ENCODE results near the gene YEATS4.

Gene YEATS4

GRCh38 chr12:69425417-69425816, 65.9 kb downstream of the YEATS4 start:
- Histone ChIP-seq H3K9me3 (no peaks in the 10 kb centered on the region), H3K36me3 (no peaks in the 10 kb centered on the region), H3K27ac (no peak overlapping the region), H3K27me3 (no peaks in the 10 kb centered on the region), H3K4me3 (no peak overlapping the region), H3K4me1 (peaks cover 0 to 12% (median 2%) of the 10 kb centered on the region in 4 donors)
- no peak for TF ChIP-seq CTCF (IDR thresholded peaks at IDR 0.05)
- no peak for DNase-seq
- intact Hi-C loops (cut with DNase I; ENCODE audit: low total_unique reads), result no loop called here

- TF ChIP-seq CTCF (IDR thresholded peaks at IDR 0.05), result no peak
- Histone ChIP-seq H3K27me3 (no peaks in the 10 kb centered on the region), H3K36me3 (no peaks in the 10 kb centered on the region), H3K4me3 (no peak overlapping the region), H3K4me1 (peaks cover 0 to 36% (median 13%) of the 10 kb centered on the region in 4 donors), H3K9me3 (no peaks in the 10 kb centered on the region), H3K27ac (peak overlapping the region in 1 of 2 donors; percentile 71)
- intact Hi-C loops (cut with DNase I; ENCODE audit: low total_unique reads), result no loop called here
- DNase-seq, result no peak
Measured at GRCh38 chr12:69428351-69429073, 69.0 kb downstream of the YEATS4 start.

GRCh38 chr12:69430942-69431590, 71.5 kb downstream of the YEATS4 start:
- intact Hi-C loops (cut with DNase I; ENCODE audit: low total_unique reads), result loop anchor here (5.0 kb wide), 1 partner anchor 41 kb away; the partner anchor contains the start of gene FRS2
- no peaks in the 10 kb centered on the region for H3K9me3 ChIP-seq
- peaks cover 0 to 54% (median 27%) of the 10 kb centered on the region in 4 donors for H3K4me1 ChIP-seq
- TF ChIP-seq CTCF (IDR thresholded peaks at IDR 0.05), result no peak
- no peaks in the 10 kb centered on the region for H3K27me3 ChIP-seq
- peak overlapping the region; percentile 69 to 71 for H3K27ac ChIP-seq
- no peaks in the 10 kb centered on the region for H3K36me3 ChIP-seq
- DNase-seq, result no peak
- H3K4me3 ChIP-seq, result peak overlapping the region; percentile 4 to 22

GRCh38 chr12:69431591-69432222, 72.2 kb downstream of the YEATS4 start:
- DNase-seq, result no peak
- no peak for TF ChIP-seq CTCF (IDR thresholded peaks at IDR 0.05)
- H3K4me1 ChIP-seq, result peaks cover 0 to 61% (median 31%) of the 10 kb centered on the region in 4 donors
- no peaks in the 10 kb centered on the region for H3K27me3 ChIP-seq
- peak overlapping the region; percentile 69 to 71 for H3K27ac ChIP-seq
- H3K9me3 ChIP-seq, result no peaks in the 10 kb centered on the region
- H3K36me3 ChIP-seq, result no peaks in the 10 kb centered on the region
- intact Hi-C loops (cut with DNase I; ENCODE audit: low total_unique reads), result loop anchor here (5.0 kb wide), 1 partner anchor 41 kb away; the partner anchor contains the start of gene FRS2
- H3K4me3 ChIP-seq, result peak overlapping the region in 1 of 2 donors; percentile 4

GRCh38 chr12:69433653-69434052, 74.1 kb downstream of the YEATS4 start:
- H3K4me1 ChIP-seq, result peaks cover 0 to 59% (median 31%) of the 10 kb centered on the region in 4 donors
- H3K36me3 ChIP-seq, result no peaks in the 10 kb centered on the region
- DNase-seq, result no peak
- TF ChIP-seq CTCF (IDR thresholded peaks at IDR 0.05), result no peak
- peak overlapping the region in 1 of 2 donors; percentile 63 for H3K27ac ChIP-seq
- H3K9me3 ChIP-seq, result no peaks in the 10 kb centered on the region
- no peaks in the 10 kb centered on the region for H3K27me3 ChIP-seq
- no peak overlapping the region for H3K4me3 ChIP-seq
- intact Hi-C loops (cut with DNase I; ENCODE audit: low total_unique reads), result loop anchor here (5.0 kb wide), 1 partner anchor 39 kb away; the partner anchor contains the start of gene FRS2

Data from tibial artery (tissue), 4 donors.